LoVo (cell line): Measurements from ENCODE around the gene PPM1B.
"Not testable (repeated sequence)": the region's sequence is repeated elsewhere in the genome, so short reads cannot be mapped to it uniquely, and the experiment has no call there.

Experiments used
- DNase-seq: peaks from one replicate; pipeline ENCODE4 v3.0.0-alpha.2; 2016; ENCODE audit warnings: low spot score

The PPM1B gene

GRCh38 chr2:44255704-44256103 lies 87.0 kb downstream of the PPM1B start:
- not testable (repeated sequence) for DNase-seq

GRCh38 chr2:44257802-44258201 lies 89.1 kb downstream of the PPM1B start:
- DNase-seq, result not testable (repeated sequence)

- no peak for DNase-seq
Measured at GRCh38 chr2:44267269-44267795, 98.7 kb downstream of the PPM1B start.

- DNase-seq, result no peak
Measured at GRCh38 chr2:44267796-44268648, 99.3 kb downstream of the PPM1B start.

GRCh38 chr2:44269831-44270230 lies 101.2 kb downstream of the PPM1B start:
- no peak for DNase-seq

- no peak for DNase-seq
Measured at GRCh38 chr2:44271296-44271695, 102.6 kb downstream of the PPM1B start.

GRCh38 chr2:44273076-44273475 lies 104.4 kb downstream of the PPM1B start:
- no peak for DNase-seq

- DNase-seq, result no peak
Measured at GRCh38 chr2:44273596-44273995, 104.9 kb downstream of the PPM1B start.

GRCh38 chr2:44275927-44276303 lies 107.2 kb downstream of the PPM1B start:
- DNase-seq, result peak; percentile 68

- no peak for DNase-seq
Measured at GRCh38 chr2:44277541-44277940, 108.9 kb downstream of the PPM1B start.

DNA sequence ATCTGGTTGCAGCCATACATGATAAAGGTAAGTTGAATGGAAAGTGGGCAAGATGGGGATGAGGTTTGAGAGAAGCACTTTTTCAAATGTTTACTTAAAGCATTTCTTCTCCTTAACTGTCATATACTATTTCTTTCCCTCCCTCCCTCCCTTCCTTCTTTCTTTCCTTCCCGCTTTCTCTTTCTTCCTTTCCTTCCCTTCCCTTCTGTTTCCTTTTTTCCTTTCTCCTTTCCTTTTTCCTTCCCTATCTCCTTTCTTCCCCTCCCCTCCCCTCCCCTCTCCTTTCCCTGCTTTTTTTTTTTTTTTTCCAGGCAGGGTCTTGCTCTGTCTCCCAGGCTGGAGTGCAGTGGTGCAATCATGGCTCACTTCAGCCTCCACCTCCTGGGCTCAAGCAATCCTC lies 112.2 kb downstream of the PPM1B start:
- no peak for DNase-seq
